Panc1 (cell line): ENCODE measurements around the gene NSG2. TPM values are rescaled to one million over a fixed set of nuclear protein-coding genes. Genes with fewer than 3 reads are reported as not detected.

Experiments
- ATAC-seq: fragments of 200-7000 bp; cut with Tn5 transposase; 2 replicates; pipeline ENCODE4 v1.9.1; 2020; ENCODE audit warnings: mild to moderate bottlenecking, moderate library complexity
- BruUV-seq: library from RNA; stranded (reverse); fragments of 400-500 nt; replicated peaks from 2 replicates; lab custom pipeline; 2021; lab: Mats Ljungman, UMichigan
- CTCF ChIA-PET: fragments of 300-600 bp; sonication (Branson Sonifier 250); formaldehyde crosslinking; loops from one replicate; lab custom pipeline; 2022; ENCODE audit warnings: antibody characterized with exemption; lab: Charles Lee
- POLR2A ChIA-PET: fragments of 300-600 bp; sonication (Branson Sonifier 250); formaldehyde crosslinking; loops from one replicate; lab custom pipeline; 2022; ENCODE audit warnings: antibody characterized with exemption; lab: Charles Lee
- DNase-seq: peaks from one replicate; pipeline ENCODE4 v3.0.0-alpha.2; 2010; ENCODE audit warnings: low read depth, low spot score
- H3K27ac ChIP-seq: 2 replicates; pipeline ENCODE4 v1.5.1; 2011; ENCODE audit warnings: mild to moderate bottlenecking, low read length, inconsistent platforms
- H3K27me3 ChIP-seq: fragments of 200-500 bp; sonication (Bioruptor generic); 2 replicates; pipeline ENCODE4 v1.6.0; 2014; ENCODE audit warnings: low read length, inconsistent platforms; ENCODE audit not compliant: control insufficient read depth, insufficient read depth
- H3K36me3 ChIP-seq: fragments of 200-500 bp; sonication (Bioruptor generic); 2 replicates; pipeline ENCODE4 v1.5.1; 2014; ENCODE audit warnings: inconsistent platforms, mild to moderate bottlenecking, low read length, moderate library complexity; ENCODE audit not compliant: control insufficient read depth, insufficient read depth
- H3K4me1 ChIP-seq: 2 replicates; pipeline ENCODE4 v1.5.1; 2011; ENCODE audit warnings: inconsistent platforms, mild to moderate bottlenecking, low read length, moderate library complexity; ENCODE audit not compliant: control insufficient read depth, insufficient read depth
- H3K4me3 ChIP-seq, 2 experiments: 2 replicates each; pipeline ENCODE4 v1.5.1; 2011 to 2012; ENCODE audit warnings: low read depth in 2 of 2, low read length in 2 of 2, mild to moderate bottlenecking in 2 of 2, inconsistent platforms in 1 of 2, moderate library complexity in 1 of 2
- H3K9me3 ChIP-seq: fragments of 200-500 bp; sonication (Bioruptor generic); 2 replicates; pipeline ENCODE4 v1.5.1; 2014; ENCODE audit warnings: low read depth, mild to moderate bottlenecking, inconsistent platforms, low read length, moderate library complexity; ENCODE audit not compliant: control insufficient read depth, insufficient read depth
- CTCF ChIP-seq: fragments of 450-650 bp; IDR thresholded peaks from 2 replicates; pipeline ENCODE4 v1.5.1; 2017; ENCODE audit warnings: mild to moderate bottlenecking
- POLR2AphosphoS5 ChIP-seq: IDR thresholded peaks from 2 replicates; pipeline ENCODE4 v1.6.1; 2012; ENCODE audit warnings: mild to moderate bottlenecking, low read depth, low read length, moderate library complexity
- REST ChIP-seq, 2 experiments: IDR thresholded peaks; 2 replicates each; pipeline ENCODE4 v1.6.1; 2011 to 2012; ENCODE audit warnings: low read depth in 2 of 2, control low read depth in 1 of 2, low read length in 1 of 2, mild to moderate bottlenecking in 1 of 2, moderate library complexity in 1 of 2; ENCODE audit not compliant: insufficient read depth in 1 of 2
- SIN3A ChIP-seq: IDR thresholded peaks from 2 replicates; pipeline ENCODE4 v1.6.1; 2012; ENCODE audit warnings: low read depth, mild to moderate bottlenecking, low read length, moderate library complexity, borderline replicate concordance; ENCODE audit not compliant: insufficient read depth
- TCF7L2 ChIP-seq: IDR thresholded peaks from 2 replicates; pipeline ENCODE4 v1.6.1; 2011; ENCODE audit warnings: mild to moderate bottlenecking, low read depth, low read length, inconsistent platforms
- in situ Hi-C: cut with HindIII; loops from 2 replicates; pipeline ENCODE4 v1.10.0; 2016; ENCODE audit warnings: low sequenced_read_pairs, low pct_unique_long_range_greater_than_20kb
- intact Hi-C: fragments of 100-400 bp; cut with micrococcal nuclease; formaldehyde crosslinking; loops from one replicate; pipeline ENCODE4 v1.10.0; 2022; ENCODE audit not compliant: unreplicated experiment
- total RNA-seq: library from RNA; stranded (reverse); gene quantifications from one replicate; pipeline ENCODE4 v1.2.1, GENCODE V29; 2021; ENCODE audit not compliant: unreplicated experiment

The NSG2 gene
- total RNA-seq, 1 experiment from 2014 or later: not detected

GRCh38 chr5:174110310-174110709 is 64.8 kb downstream of the NSG2 start:
- H3K27me3 ChIP-seq: peaks cover 5% of the 10 kb centered on the region
- intact Hi-C loops: no loop called here

GRCh38 chr5:174111287-174111973 is 65.9 kb downstream of the NSG2 start:
- no peak overlapping the region for H3K27ac ChIP-seq
- no peaks in the 10 kb centered on the region for H3K9me3 ChIP-seq
- DNase-seq: no peak
- TF ChIP-seq POLR2AphosphoS5 (no peak), SIN3A (no peak), REST (IDR thresholded peaks at IDR 0.05; ENCODE audit: insufficient read depth in 1 of 2, low read depth in 2 of 2, low read length in 1 of 2) (no peak), TCF7L2 (no peak), CTCF (no peak)
- in situ Hi-C loops (no loop called here), intact Hi-C loops (no loop called here)
- no peaks in the 10 kb centered on the region for H3K4me1 ChIP-seq
- no peak overlapping the region for H3K4me3 ChIP-seq
- CTCF ChIA-PET: no interaction called here
- H3K36me3 ChIP-seq: no peaks in the 10 kb centered on the region
- H3K27me3 ChIP-seq: peaks cover 5% of the 10 kb centered on the region
- POLR2A ChIA-PET: no interaction called here
- no peak for ATAC-seq
- no TSS peak for BruUV-seq

More at GRCh38 chr5:174110310-174110709, 64.8 kb downstream of the NSG2 start:
- POLR2A ChIA-PET: interaction anchor here (0.6 kb wide), 1 partner anchor 514 kb away, joined by 3 read pairs; no protein-coding TSS in a partner anchor
- Histone ChIP-seq H3K4me3 (no peak overlapping the region), H3K9me3 (no peaks in the 10 kb centered on the region), H3K4me1 (no peaks in the 10 kb centered on the region), H3K36me3 (no peaks in the 10 kb centered on the region), H3K27ac (no peak overlapping the region)
- no peak for ATAC-seq
- TF ChIP-seq POLR2AphosphoS5: no peak
- no peak for TF ChIP-seq CTCF
- no TSS peak for BruUV-seq
- in situ Hi-C loops: no loop called here
- CTCF ChIA-PET: no interaction called here
- DNase-seq: no peak
